ENCODE results near the gene FN1.
"Not testable (repeated sequence)": the region's sequence is repeated elsewhere in the genome, so short reads cannot be mapped to it uniquely, and the experiment has no call there.

Gene FN1

GRCh38 chr2:215338883-215339679, 96.8 kb downstream of the FN1 start:
- no peak for DNase-seq (ENCODE audit: low read depth)

DNA sequence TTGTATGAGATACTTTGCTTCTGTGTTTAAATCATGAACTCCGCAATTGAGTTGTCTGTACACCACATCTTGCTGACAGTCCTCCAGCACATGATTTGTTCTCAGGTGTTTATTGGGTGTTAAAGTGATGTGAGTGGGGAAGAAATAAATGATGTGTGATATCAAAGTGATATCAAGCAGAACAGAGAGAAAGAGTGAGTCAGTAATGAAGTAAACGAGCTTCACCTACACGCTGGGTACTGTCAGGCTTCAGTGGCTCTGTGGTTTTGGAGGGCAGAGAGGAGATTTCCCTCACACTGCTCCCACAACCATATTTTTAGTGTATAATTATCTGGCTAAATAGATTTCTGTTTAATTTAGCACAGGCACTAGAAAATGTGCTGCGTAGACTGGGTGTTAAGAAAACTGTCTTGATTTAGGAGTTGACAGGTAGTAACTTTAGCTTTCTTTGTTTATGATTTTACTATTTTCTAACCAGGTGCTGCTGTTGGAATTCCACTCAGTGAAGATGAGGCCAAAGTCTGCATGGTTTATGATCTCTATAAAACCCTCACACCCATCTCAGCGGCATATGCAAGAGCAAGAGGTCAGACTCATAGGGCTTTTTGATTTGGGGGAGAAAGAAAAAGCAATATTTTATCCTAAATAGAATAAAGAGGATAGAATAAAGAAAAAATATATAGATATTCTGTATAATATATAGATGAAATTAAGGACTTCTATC, 102.8 kb downstream of the FN1 start:
- no peak for DNase-seq (ENCODE audit: low read depth)

- DNase-seq (ENCODE audit: low read depth) = peak; percentile 20
Measured at GRCh38 chr2:215328066-215328465, 107.8 kb downstream of the FN1 start.

- DNase-seq (ENCODE audit: low read depth) = no peak
Measured at GRCh38 chr2:215324811-215325210, 111.1 kb downstream of the FN1 start.

DNA sequence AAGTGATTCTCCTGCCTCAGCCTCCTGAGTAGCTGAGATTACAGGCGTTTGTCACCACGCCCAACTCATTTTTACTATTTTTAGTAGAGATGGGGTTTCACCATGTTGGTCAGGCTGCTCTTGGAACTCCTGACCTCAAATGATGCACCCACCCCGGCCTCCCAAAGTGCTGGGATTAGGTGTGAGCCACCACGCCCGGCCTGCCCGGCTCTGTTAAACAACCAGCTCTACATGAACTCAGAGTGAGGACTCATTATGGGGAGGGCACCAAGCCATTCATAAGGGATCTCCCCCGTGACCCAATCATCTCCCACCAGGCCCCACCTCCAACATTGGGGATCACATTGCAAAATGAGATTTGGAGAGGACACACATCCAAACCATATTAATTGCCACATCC, 115.2 kb downstream of the FN1 start:
- DNase-seq (ENCODE audit: low read depth) = no peak

DNA sequence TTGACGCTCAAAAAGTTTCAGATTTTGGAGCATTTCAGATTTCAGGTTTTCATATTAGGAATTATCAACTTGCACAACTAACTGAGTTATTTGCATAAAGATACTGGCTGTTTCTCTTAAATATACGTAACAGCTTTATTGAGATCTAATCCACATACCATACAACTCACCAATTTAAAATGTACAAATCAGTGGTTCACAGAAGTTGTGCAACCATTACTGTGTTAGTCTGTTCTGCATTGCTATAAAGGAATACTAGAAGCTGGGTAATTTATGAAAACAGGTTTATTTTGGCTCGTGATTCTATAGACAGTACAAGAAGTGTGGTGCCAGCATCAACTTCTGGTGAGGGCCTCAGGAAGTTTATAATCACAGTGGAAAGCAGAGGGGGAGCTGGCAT, 115.8 kb downstream of the FN1 start:
- DNase-seq (ENCODE audit: low read depth) = no peak

- DNase-seq (ENCODE audit: low read depth) = no peak
Measured at GRCh38 chr2:215319500-215319899, 116.4 kb downstream of the FN1 start.

GRCh38 chr2:215316336-215316735, 119.5 kb downstream of the FN1 start:
- peak; percentile 8 for DNase-seq (ENCODE audit: low read depth)

DNA sequence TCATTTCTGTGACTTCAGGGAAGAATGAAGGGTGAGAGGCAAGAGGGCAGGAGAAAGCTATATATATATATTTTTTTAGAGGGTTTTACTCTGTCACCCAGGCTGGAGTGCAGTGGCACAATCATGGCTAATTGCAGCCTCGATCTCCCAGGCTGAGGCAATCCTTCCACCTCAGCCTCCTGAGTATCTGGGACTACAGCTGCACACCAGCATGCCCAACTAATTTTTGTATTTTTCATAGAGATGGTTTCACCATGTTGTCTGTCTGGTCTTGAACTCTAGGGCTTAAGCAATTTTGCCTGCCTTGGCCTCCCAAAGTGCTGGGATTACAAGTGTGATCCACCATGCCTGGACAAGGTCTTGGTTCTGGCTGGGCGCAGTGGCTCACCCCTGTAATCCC, 120.6 kb downstream of the FN1 start:
- DNase-seq (ENCODE audit: low read depth) = no peak

DNA sequence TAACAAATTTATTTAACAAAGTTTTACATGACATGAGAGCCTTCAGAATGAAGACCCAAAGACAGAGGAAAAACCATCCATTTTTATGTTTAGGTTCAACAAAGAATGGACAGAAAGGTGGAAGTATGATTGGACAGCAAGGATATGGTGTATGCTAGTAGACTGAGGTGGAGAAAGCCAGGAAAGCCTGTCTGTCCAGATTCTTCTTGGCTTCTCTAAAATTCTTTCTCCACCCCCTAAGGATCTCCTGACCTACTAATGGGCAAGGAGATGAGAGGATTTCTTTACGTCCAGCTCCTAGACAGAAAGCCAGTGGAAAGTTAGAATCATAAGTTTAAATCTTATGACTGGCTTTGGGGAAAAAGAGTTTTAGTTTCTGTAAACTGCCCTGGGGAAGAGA, 121.0 kb downstream of the FN1 start:
- no peak for DNase-seq (ENCODE audit: low read depth)

GRCh38 chr2:215313255-215313613, 122.6 kb downstream of the FN1 start:
- DNase-seq (ENCODE audit: low read depth) = no peak

DNA sequence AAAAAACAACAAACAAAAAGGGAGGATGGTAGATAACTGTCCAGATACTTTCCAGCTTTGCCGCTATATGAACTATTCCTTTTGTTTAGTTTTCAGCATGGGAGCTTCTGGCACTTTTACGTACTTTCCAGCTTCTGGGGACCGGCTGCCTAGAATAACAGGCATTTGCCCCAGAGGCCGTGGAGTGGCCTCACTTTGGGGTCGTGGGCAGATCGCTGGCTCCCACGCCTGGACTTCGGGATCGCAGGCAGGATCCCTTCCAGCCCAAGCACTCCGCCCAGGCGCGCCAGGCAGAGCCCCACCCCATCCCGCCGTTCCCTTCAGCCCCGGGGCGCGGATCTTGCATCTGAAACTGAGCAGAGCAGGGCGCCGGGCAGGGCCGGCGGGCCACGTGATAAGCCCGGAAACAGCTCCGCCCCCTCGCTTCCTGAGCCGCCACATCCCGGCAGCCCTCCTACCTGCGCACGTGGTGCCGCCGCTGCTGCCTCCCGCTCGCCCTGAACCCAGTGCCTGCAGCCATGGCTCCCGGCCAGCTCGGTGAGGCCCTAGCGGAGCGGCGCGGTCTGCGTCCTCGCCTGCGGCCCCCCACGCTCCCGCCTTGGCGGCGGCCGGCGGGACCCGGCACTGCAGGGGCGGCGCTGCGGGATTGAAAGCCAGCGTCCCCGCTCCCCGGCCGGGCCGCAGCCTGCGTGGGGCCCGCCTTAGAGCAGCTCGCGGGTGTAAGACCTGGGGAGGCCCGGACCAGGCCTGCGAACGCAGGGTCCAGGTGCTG, 124.1 kb downstream of the FN1 start, which contains the start of gene ATIC:
ATIC (plus strand) TSS at position 435 of the 772 bp plus-strand sequence; CDS start at position 519, 84 bp downstream.
- peak; percentile 94 for DNase-seq (ENCODE audit: low read depth)

DNA sequence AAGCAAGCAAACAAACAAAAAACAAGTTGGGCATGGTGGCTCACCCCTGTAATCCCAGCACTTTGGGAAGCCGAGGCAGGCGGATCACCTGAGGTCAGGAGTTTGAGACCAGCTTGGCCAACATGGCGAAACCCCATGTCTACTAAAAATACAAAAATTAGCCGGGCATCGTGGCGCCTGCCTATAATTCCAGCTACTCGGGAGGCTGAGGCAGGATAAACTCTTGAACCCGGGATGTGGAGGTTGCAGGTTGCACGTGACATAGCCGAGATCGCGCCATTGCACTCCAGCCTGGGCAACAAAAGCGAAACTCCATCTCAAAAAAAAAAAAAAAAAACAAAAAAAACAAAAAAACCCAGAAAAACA, 124.6 kb downstream of the FN1 start:
- DNase-seq (ENCODE audit: low read depth) = not testable (repeated sequence)

Data from EH (cell line).